GM18507 (cell line): Measurements from ENCODE around the gene UPK2.
"Not testable (repeated sequence)": the region's sequence is repeated elsewhere in the genome, so short reads cannot be mapped to it uniquely, and the experiment has no call there.

ENCODE experiments used
- DNase-seq: peaks from one replicate; pipeline ENCODE4 v3.0.0; 2011; ENCODE audit warnings: low read depth; ENCODE audit not compliant: insufficient read length; ENCODE audit errors: extremely low spot score
- FAIRE-seq: peaks from 2 replicates; lab custom pipeline; 2011; peaks lifted over from hg19 to GRCh38; lab: Jason Lieb, UNC

The UPK2 gene

GRCh38 chr11:118975771-118976709 lies 19.9 kb downstream of the UPK2 start:
- FAIRE-seq (no peak), DNase-seq (no peak)

- FAIRE-seq (no peak), DNase-seq (no peak)
Observed at GRCh38 chr11:118979434-118979833, 23.3 kb downstream of the UPK2 start.

GRCh38 chr11:118980191-118980881 lies 24.2 kb downstream of the UPK2 start:
- DNase-seq (no peak), FAIRE-seq (no peak)

- DNase-seq, FAIRE-seq: not testable (repeated sequence)
Observed at GRCh38 chr11:118984337-118984736, 28.2 kb downstream of the UPK2 start.

GRCh38 chr11:118984825-118985224 lies 28.7 kb downstream of the UPK2 start:
- FAIRE-seq (no peak), DNase-seq (no peak)

GRCh38 chr11:118988280-118988679 lies 32.2 kb downstream of the UPK2 start:
- FAIRE-seq = no peak
- DNase-seq = no peak

- not testable (repeated sequence) for FAIRE-seq, DNase-seq
Observed at GRCh38 chr11:118991486-118992038, 35.5 kb downstream of the UPK2 start.

- FAIRE-seq (peak; percentile 78), DNase-seq (peak; percentile 39)
Observed at GRCh38 chr11:118996926-118997626, 41.0 kb downstream of the UPK2 start.

GRCh38 chr11:118997627-118998387 lies 41.7 kb downstream of the UPK2 start, which contains the start of gene CENATAC:
TSS of gene CENATAC (plus strand) at chr11:118998138. CDS start at chr11:118998198, 60 bp downstream.
- FAIRE-seq = peak; percentile 88
- peak; percentile 98 for DNase-seq

GRCh38 chr11:118998388-118998717 lies 42.3 kb downstream of the UPK2 start:
- FAIRE-seq (no peak), DNase-seq (no peak)

GRCh38 chr11:118998822-118999221 lies 42.7 kb downstream of the UPK2 start:
- FAIRE-seq (no peak), DNase-seq (no peak)

GRCh38 chr11:119000906-119001305 lies 44.8 kb downstream of the UPK2 start:
- FAIRE-seq (no peak), DNase-seq (no peak)

GRCh38 chr11:119006656-119007055 lies 50.6 kb downstream of the UPK2 start:
- DNase-seq (no peak), FAIRE-seq (no peak)
